GM21515 (cell line): ENCODE data around the gene C16orf54.
"Not testable (repeated sequence)": the region's sequence is repeated elsewhere in the genome, so short reads cannot be mapped to it uniquely, and the experiment has no call there.

Experiments
- ATAC-seq: cut with Tn5 transposase; IDR thresholded peaks from one replicate; pipeline ENCODE4 v1.9.1; 2021; ENCODE audit not compliant: unreplicated experiment

The C16orf54 gene

DNA sequence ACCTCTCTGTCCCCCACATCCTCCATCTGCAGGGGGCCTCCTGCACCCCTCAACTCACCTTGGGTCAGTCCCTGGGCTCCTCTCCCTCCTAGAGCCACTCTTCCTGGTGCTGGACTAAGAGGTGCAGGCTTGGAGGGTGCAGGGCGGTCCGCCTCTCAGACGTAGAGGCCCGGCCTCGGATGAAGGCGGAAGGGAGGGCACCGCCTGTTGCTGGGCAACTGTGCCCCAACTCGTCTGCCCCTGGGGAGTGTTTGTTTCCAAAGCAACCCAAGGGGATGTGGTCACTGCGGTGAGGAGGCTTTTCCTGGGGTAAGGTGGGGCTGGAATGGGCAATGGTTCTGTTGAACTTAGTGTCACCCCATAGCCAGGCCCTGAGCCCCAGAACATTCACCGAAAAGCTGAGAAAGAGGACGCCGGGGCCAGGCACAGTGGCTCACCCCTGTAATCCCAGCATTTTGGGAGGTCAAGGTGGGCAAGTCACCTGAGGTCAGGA lies at the start of gene C16orf54:
Gene C16orf54, minus strand, starts transcription at position 138 of the 493 bp plus-strand sequence. CDS start 1,039 bp downstream, outside the sequence.
- ATAC-seq = peak; percentile 55

- no peak for ATAC-seq
These were observed 48.5 kb upstream of the C16orf54 start for GRCh38 chr16:29794231-29794710.

- ATAC-seq = not testable (repeated sequence)
These were observed 47.4 kb upstream of the C16orf54 start for GRCh38 chr16:29793153-29793552.

- no peak for ATAC-seq
These were observed 46.3 kb upstream of the C16orf54 start for GRCh38 chr16:29791845-29792807.

DNA sequence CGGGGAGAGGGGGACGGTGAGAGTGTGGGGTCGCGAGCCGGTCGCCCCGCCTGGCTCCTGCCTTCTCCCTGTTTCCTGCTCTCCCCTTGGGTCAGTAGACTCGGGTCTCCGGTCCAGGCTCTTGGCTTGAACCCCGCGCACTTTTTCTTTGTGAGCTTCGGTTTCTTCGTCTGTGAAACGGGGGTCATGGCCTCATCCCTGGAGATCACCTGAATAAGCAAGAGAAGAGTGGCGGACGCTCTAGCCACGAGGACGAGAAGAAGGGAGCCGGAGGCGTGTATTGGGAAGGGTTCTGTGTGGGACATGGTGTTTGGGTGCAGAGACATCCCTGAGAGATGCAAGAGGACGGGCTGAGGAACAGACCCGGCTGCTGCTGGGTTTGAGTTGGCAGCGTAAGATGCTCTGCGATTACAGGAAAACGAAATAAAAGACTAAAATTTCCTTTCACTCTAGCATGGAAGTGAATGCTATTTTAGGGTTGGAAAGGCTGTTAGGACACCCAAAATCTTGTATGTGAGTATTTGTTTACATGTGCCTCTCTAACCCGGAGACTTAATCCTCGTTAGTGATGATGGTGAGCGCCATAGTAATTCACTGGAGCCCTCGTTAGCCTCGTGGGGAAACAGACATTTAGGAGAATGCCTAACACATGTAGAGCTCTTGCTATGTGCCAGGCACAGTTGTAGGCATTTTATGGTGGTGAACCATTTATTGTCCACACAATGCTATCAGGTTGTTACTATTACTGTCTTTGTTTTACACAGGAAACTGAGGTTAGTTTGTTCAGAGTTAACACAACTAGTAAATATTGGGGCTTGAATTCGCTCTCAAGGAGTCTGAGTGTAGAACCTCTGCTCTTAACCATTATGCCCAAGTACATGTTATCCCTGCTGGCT lies 45.4 kb upstream of the C16orf54 start:
- no peak for ATAC-seq

DNA sequence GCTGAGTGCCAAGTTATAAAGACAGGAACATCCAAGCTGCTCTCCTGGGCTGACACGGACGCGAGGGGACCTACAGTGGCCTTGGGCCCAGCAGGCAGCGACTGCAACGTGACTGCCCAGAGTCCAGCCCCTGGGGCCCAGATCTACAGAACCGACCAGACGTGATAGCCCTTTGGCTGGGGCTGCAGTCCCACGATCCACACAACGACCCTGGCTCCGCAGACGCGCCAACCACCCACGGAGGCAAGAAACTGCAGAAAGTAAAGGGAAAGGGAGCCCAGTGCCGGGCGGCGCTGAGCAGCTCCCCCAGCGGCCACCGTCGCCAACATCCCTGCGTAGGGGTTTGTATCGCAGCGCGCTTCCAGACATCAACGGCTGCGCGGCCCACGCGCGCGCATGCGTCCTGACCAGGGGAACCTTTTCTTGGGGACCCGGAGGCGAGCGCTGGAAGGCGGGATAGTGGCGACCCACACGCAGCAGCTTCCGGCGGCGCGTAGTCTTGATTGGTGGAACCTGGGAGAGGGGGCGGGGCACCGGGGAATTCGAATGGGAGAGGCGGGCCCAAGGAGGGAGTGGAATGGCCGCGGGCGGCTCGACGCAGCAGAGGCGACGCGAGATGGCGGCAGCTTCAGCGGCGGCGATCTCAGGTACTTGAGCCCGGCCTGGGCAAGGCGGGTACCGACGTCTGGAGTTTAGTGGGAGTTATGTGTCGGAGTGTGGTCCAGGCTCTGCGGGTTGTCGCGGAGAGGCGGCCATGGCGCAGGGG lies 44.6 kb upstream of the C16orf54 start, which contains the start of gene KIF22:
Gene KIF22, plus strand, starts transcription at position 569 of the 766 bp plus-strand sequence. Its CDS starts 9 bp downstream, at position 578.
- peak; percentile 87 for ATAC-seq

DNA sequence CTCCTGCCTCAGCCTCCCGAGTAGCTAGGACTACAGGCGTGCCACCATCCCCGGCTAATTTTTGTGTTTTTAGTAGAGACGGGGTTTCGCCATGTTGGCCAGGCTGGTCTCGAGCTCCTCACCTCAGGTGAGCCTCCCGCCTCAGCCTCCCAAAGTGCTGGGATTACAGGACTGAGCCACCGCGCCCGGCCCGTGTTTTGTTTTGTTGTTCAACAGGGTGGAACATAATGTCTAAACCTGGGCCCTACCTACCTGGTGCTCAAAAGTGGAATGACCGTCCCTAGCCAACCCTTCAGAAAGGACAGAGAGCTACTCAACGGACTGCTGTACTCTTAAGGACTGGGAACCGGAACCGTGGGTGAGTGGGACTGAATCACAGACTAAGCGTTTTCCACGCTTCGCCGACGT lies 44.0 kb upstream of the C16orf54 start:
- no peak for ATAC-seq

DNA sequence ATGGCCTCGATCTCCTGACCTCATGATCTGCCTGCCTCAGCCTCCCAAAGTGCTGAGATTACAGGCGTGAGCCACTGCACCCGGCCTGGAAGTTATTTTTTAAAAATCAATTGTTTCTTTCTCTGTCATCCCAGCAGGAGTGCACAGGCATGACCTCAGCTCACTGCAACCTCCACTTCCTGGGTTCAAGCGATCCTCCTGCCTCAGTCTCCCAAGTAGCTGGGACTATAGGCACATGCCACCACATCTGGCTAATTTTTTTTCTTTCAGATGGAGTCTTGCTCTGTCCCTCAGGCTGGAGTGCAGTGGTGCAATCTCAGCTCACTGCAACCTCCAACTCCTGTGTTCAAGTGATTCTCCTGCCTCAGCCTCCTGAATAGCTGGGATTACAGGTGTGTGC lies 41.4 kb upstream of the C16orf54 start:
- not testable (repeated sequence) for ATAC-seq

DNA sequence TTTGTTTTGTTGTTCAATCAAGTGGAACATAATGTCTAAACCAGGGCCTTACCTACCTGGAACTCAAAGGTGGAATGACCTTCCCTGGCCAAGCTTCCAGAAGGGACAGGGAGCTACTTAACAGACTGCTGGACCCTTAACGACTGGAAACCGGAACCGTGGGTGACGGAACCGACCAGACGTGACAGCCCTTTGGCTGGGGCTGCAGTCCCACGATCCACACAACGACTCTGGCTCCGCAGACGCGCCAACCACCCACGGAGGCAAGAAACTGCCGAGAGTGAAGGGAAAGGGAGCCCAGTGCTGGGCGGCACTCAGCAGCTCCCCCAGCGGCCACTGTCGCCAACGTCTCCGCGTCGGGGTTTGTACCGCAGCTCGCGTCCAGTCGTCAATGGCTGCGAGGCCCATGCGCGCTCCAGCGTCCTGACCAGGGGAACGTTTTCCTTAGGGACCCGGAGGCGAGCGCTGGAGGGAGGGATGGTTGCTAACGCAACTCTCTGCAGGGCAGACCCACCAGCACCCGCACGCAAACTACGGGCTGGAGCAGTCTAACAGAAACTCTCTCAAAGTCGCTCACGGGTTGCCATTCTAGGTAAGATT lies 39.2 kb upstream of the C16orf54 start:
- ATAC-seq = no peak

- ATAC-seq = no peak
These were observed 38.4 kb upstream of the C16orf54 start for GRCh38 chr16:29784157-29784556.

- ATAC-seq = not testable (repeated sequence)
These were observed 37.5 kb upstream of the C16orf54 start for GRCh38 chr16:29783094-29783953.

- ATAC-seq = no peak
These were observed 33.7 kb upstream of the C16orf54 start for GRCh38 chr16:29779474-29779873.

DNA sequence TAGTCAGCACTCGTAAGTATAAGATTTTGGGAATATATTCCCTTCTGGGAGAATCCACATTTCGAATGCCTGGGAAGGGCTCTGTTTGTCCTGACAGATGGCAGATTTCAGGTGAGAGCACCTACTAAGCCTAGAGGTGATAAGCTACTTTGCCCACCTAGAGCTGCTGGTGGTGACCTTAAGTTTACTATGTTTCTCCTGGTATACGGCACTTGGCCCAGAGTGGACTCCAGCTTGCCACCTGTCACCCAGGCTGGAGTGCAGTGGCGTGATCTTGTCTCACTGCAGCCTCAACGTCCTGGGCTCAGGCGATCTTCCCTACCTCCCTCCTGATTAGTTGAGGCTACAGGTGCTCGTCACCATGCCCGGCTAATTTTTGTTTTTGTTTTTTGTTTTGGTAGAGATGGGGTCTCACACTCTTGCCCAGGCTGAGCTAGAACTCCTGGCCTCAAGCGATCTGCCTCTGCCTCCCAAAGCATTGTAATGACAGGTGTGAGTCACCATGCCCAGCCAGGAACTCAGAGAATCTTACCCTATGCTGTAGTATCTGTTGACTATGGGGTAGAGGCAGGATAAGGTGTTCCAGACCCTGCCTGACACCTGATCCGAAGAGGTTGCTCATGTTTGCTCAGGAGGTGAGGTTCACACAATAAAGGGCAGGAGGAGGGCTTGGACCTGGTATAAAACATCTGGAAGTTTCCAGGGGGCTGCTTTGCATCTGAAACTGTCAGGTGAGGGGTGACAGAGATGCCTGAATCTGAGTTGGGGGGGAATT lies 32.0 kb upstream of the C16orf54 start, which contains the start of gene ZG16:
Gene ZG16, plus strand, starts transcription at position 681 of the 775 bp plus-strand sequence. CDS start 1,011 bp downstream, outside the sequence.
- no peak for ATAC-seq

GRCh38 chr16:29775742-29776408 lies 30.1 kb upstream of the C16orf54 start:
- ATAC-seq = no peak

- ATAC-seq = no peak
These were observed 28.9 kb upstream of the C16orf54 start for GRCh38 chr16:29774730-29775129.

DNA sequence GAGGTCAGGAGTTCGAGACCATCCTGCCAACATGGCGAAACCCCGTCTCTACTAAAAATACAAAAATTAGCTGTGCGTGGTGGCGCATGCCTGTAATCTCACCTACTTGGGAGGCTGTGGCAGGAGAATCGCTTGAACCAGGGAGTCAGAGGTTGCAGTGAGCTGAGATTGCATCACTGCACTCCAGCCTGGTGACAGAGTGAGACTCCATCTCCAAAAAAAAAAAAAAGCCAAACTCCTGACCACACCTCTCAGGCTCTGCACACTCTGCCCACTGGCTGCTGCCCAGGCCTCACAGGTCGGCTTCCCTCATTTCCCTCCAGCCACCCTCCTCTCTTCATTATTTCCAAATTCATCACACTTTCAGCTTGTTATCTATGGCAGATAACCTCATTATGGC lies 26.5 kb upstream of the C16orf54 start:
- ATAC-seq = not testable (repeated sequence)

- no peak for ATAC-seq
These were observed 24.6 kb upstream of the C16orf54 start for GRCh38 chr16:29770250-29770929.
